ENCODE data around the gene TMEM125.

TMEM125 gene

GRCh38 chr1:43238085-43238484 is 31.7 kb upstream of the TMEM125 start:
- Mint-ChIP-seq H3K36me3 (peaks cover 13% of the 10 kb centered on the region), H3K9me3 (no peaks in the 10 kb centered on the region), H3K27ac (peak overlapping the region; percentile 73), H3K27me3 (no peaks in the 10 kb centered on the region), H3K4me1 (peaks cover 28% of the 10 kb centered on the region), H3K4me3 (no peak overlapping the region)
- ATAC-seq: no peak

GRCh38 chr1:43238991-43239469 is 30.8 kb upstream of the TMEM125 start:
- Mint-ChIP-seq H3K36me3 (peaks cover 7% of the 10 kb centered on the region), H3K4me1 (peaks cover 28% of the 10 kb centered on the region), H3K27me3 (no peaks in the 10 kb centered on the region), H3K27ac (peak overlapping the region; percentile 73), H3K9me3 (no peaks in the 10 kb centered on the region), H3K4me3 (no peak overlapping the region)
- peak; percentile 41 for ATAC-seq

- H3K36me3 Mint-ChIP-seq: peaks cover 7% of the 10 kb centered on the region
- H3K27ac Mint-ChIP-seq: peak overlapping the region; percentile 73
- ATAC-seq: peak; percentile 91
- H3K27me3 Mint-ChIP-seq: no peaks in the 10 kb centered on the region
- H3K9me3 Mint-ChIP-seq: no peaks in the 10 kb centered on the region
- no peak overlapping the region for H3K4me3 Mint-ChIP-seq
- H3K4me1 Mint-ChIP-seq: peaks cover 28% of the 10 kb centered on the region
Observed at GRCh38 chr1:43239484-43239883, 30.3 kb upstream of the TMEM125 start.

DNA sequence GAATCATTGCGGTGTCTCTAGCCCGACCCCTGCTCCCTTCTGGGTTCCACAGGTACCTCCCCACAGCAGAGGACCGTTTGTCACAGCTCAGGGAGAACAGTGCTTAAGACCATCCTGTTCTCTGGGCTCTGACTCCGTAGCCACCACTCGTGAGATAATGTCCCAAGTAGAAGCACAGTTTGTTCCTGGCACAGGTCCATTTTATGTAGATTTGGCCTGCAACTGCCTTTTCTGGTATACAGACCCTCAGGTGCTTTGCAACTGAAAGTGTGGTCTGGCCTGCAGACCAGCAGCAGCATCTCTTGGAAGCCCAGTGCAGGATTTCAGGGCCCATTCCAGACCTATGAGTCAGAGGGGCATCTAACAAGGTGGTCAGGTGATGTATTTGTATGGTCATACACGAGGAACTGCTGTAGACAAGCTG is 28.4 kb upstream of the TMEM125 start:
- H3K27me3 Mint-ChIP-seq: no peaks in the 10 kb centered on the region
- no peak overlapping the region for H3K27ac Mint-ChIP-seq

DNA sequence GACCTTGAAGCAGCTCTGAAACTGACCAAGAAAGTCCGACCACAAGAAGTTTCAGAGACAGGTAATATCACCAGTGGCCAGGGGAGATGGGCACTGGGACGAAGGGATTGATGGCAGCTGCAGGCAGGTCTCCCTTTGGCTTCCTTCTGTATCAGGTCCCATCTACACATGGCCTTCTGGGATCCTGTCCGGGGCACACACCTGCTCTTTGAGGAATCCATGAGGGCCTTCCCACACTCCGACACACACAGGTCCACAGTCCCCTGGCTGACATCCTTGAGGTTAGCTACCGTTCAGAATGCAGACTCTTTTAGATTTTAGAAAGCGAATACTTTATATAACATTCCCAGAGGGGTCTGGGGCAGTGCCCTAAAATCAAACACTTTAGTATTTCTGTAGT is 26.5 kb upstream of the TMEM125 start:
- Mint-ChIP-seq H3K27me3 (peaks cover 10% of the 10 kb centered on the region), H3K4me1 (peaks cover 25% of the 10 kb centered on the region), H3K9me3 (peaks cover 5% of the 10 kb centered on the region), H3K36me3 (peaks cover 7% of the 10 kb centered on the region), H3K4me3 (no peak overlapping the region), H3K27ac (no peak overlapping the region)
- no peak for ATAC-seq

More for the DNA sequence above, 28.4 kb upstream of the TMEM125 start:
- Mint-ChIP-seq H3K9me3 (no peaks in the 10 kb centered on the region), H3K4me3 (no peak overlapping the region), H3K4me1 (peaks cover 28% of the 10 kb centered on the region), H3K36me3 (no peaks in the 10 kb centered on the region)
- ATAC-seq: no peak

- peaks cover 10% of the 10 kb centered on the region for H3K9me3 Mint-ChIP-seq
- no peaks in the 10 kb centered on the region for H3K4me1 Mint-ChIP-seq
- peaks cover 23% of the 10 kb centered on the region for H3K27me3 Mint-ChIP-seq
- H3K36me3 Mint-ChIP-seq: peaks cover 15% of the 10 kb centered on the region
- no peak for ATAC-seq
- H3K27ac Mint-ChIP-seq: no peak overlapping the region
- H3K4me3 Mint-ChIP-seq: no peak overlapping the region
Observed at GRCh38 chr1:43246466-43247213, 23.1 kb upstream of the TMEM125 start.

DNA sequence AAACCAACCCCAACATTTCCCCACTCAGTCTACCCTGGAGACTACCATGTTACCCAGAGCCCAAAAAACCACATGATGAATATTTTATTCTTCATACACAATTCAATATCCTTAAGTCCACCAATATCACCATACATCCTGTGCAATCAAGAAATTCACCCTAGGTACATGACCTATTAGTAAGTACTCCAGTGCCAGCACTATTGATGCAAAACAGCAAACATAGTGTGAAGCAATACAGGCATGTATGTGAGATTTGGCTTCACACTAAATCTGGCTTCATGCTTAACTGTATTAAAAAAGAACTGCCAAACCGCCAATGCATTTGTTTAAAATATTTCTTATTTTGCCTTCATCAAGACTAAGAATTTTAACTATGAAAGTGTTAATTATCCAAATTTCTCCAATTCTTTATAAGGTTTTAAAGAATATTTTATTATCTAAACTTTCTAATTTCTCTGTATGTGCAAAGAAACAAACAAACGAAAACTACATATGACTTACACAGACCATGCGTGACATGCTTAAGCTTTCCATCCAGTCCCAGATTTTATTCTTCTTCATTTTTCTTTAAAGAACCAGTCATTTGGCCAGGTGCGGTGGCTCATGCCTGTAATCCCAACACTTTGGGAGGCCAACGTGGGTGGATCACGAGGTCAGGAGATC is 22.4 kb upstream of the TMEM125 start:
- no peak for ATAC-seq
- H3K27ac Mint-ChIP-seq: no peak overlapping the region
- peaks cover 25% of the 10 kb centered on the region for H3K27me3 Mint-ChIP-seq
- H3K9me3 Mint-ChIP-seq: peaks cover 10% of the 10 kb centered on the region
- H3K4me1 Mint-ChIP-seq: no peaks in the 10 kb centered on the region
- H3K4me3 Mint-ChIP-seq: no peak overlapping the region
- H3K36me3 Mint-ChIP-seq: peaks cover 15% of the 10 kb centered on the region

GRCh38 chr1:43250351-43250761 is 19.4 kb upstream of the TMEM125 start:
- no peak overlapping the region for H3K27ac Mint-ChIP-seq
- H3K4me1 Mint-ChIP-seq: no peaks in the 10 kb centered on the region
- peaks cover 36% of the 10 kb centered on the region for H3K27me3 Mint-ChIP-seq
- H3K9me3 Mint-ChIP-seq: peaks cover 10% of the 10 kb centered on the region
- no peak overlapping the region for H3K4me3 Mint-ChIP-seq
- peaks cover 24% of the 10 kb centered on the region for H3K36me3 Mint-ChIP-seq
- ATAC-seq: no peak

- H3K9me3 Mint-ChIP-seq: peaks cover 10% of the 10 kb centered on the region
- no peak for ATAC-seq
- H3K4me3 Mint-ChIP-seq: no peak overlapping the region
- peaks cover 24% of the 10 kb centered on the region for H3K36me3 Mint-ChIP-seq
- peaks cover 36% of the 10 kb centered on the region for H3K27me3 Mint-ChIP-seq
- no peaks in the 10 kb centered on the region for H3K4me1 Mint-ChIP-seq
- no peak overlapping the region for H3K27ac Mint-ChIP-seq
Observed at GRCh38 chr1:43251024-43251423, 18.8 kb upstream of the TMEM125 start.

GRCh38 chr1:43252225-43252624 is 17.6 kb upstream of the TMEM125 start:
- peaks cover 6% of the 10 kb centered on the region for H3K9me3 Mint-ChIP-seq
- peaks cover 19% of the 10 kb centered on the region for H3K36me3 Mint-ChIP-seq
- H3K4me1 Mint-ChIP-seq: peaks cover 4% of the 10 kb centered on the region
- H3K4me3 Mint-ChIP-seq: no peak overlapping the region
- no peak overlapping the region for H3K27ac Mint-ChIP-seq
- H3K27me3 Mint-ChIP-seq: peaks cover 29% of the 10 kb centered on the region
- no peak for ATAC-seq

DNA sequence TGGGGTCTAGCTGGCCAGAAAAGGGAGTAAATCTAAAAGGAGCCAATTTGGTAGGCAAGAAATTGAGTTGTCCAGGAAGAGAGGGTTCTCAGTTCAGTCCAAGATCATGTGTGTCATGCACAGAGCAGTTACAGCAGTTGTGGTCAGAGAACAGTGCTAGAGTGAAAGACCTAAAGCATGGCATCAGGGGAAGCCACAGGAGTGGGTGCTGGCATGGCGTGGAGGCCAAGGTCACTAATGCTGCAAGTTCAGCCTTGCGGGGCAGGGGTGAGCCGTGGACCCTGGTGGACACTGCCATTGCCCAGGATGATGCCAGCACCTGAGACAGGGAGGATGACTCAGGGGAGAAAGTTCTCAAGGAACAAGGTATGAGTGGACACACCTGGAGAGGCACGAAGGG is 16.6 kb upstream of the TMEM125 start:
- H3K36me3 Mint-ChIP-seq: peaks cover 17% of the 10 kb centered on the region
- peaks cover 26% of the 10 kb centered on the region for H3K27me3 Mint-ChIP-seq
- peaks cover 7% of the 10 kb centered on the region for H3K4me1 Mint-ChIP-seq
- peaks cover 5% of the 10 kb centered on the region for H3K9me3 Mint-ChIP-seq
- peak; percentile 39 for ATAC-seq
- H3K4me3 Mint-ChIP-seq: no peak overlapping the region
- no peak overlapping the region for H3K27ac Mint-ChIP-seq

- H3K36me3 Mint-ChIP-seq: peaks cover 17% of the 10 kb centered on the region
- peak; percentile 20 for ATAC-seq
Observed at GRCh38 chr1:43253876-43254275, 15.9 kb upstream of the TMEM125 start.

DNA sequence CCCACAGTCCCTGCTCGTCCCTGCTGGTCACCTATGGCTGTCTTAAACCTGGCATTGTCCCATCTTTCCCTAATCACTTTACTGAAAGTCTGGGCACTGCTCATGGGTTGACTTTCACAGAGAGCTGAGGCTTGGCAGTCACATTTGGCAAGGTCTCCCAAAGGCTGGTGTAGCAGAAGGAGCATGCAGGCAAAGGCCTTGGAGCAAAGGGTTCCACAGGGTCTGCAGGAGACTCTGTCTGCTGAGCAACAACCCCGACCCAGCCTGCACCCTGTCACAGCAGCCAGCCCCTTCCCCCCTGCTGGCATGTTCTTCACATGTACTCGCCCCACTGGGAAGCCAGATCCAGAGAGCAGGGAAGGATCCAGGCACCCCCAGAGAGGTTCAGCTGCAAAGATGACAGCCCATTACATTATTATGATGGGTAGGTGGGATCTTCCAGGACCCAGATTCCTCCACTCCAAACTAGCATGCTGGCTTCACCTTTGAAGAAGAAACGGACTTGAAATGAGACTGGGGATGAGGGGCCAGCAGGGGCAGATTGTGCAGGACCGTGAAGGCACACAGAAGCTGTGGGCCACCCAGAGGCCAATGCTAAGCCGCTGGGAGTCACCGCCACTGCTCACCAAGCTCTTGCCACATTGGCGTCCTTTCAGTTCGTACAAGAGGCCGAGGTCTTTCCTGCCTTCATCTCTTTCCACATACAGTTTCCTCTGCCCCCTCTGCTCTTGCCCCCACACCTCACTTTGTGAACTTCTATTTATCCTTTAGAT is 14.2 kb upstream of the TMEM125 start:
- Mint-ChIP-seq H3K36me3 (peaks cover 15% of the 10 kb centered on the region), H3K4me3 (no peak overlapping the region), H3K9me3 (peaks cover 5% of the 10 kb centered on the region), H3K27me3 (peaks cover 24% of the 10 kb centered on the region), H3K4me1 (peaks cover 7% of the 10 kb centered on the region), H3K27ac (no peak overlapping the region)
- ATAC-seq: no peak

More at GRCh38 chr1:43253876-43254275, 15.9 kb upstream of the TMEM125 start:
- Mint-ChIP-seq H3K4me3 (no peak overlapping the region), H3K27me3 (peaks cover 26% of the 10 kb centered on the region), H3K4me1 (peaks cover 7% of the 10 kb centered on the region), H3K27ac (no peak overlapping the region), H3K9me3 (peaks cover 5% of the 10 kb centered on the region)

DNA sequence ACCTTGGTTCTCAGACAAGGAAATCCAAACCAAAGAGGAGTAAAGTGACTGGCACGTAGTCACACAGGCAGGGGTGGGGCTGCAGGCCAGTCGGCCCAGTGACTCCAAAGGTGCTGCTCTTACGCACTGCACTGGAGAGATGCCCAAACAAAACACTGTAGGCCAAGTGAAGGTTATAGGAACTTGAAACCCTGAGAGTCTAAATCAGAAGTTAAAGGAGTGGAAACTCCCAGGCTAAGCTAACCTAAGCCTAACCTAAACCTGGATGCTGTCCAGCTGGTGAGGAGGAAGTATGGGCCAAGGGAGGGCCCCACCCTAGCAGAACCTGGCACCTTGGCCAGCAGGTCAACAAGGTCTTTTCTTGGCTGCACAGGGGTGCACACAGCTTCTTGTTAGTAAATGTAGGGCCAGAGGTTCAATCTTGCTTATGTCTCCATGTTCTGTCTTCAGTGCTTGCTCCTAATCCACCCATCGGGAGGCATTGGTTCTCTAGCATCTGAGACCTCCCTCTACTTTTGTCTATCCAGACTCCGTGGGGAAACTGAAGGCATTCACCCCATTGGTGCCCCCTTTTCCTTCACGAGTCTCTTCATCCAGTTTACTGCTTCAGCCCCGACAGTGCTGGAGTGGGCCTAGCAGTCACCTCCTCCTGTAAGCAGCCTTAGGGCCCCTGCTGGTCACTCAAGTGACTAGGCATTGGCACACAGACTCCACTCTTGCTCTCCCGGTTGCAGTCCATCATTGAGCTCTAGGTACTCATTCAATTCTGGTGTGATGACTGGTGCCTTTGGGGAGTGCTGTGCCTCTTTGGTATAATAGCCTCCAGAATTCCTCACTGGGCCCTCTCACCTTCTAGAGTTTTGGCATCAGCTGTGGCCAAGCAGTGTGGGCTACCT is 12.9 kb upstream of the TMEM125 start:
- peak overlapping the region; percentile 12 for H3K27ac Mint-ChIP-seq
- H3K9me3 Mint-ChIP-seq: no peaks in the 10 kb centered on the region
- ATAC-seq: no peak
- H3K4me1 Mint-ChIP-seq: peaks cover 7% of the 10 kb centered on the region
- H3K36me3 Mint-ChIP-seq: peaks cover 9% of the 10 kb centered on the region
- no peak overlapping the region for H3K4me3 Mint-ChIP-seq
- H3K27me3 Mint-ChIP-seq: peaks cover 13% of the 10 kb centered on the region

Data from stimulated activated memory B cell treated with anti-CD40 and anti-IgM and Interleukin-4, amounts not matched to agents 10 μg/mL and 1 μg/mL and 100 μg/mL, for 72 hours (primary cell).